ENCODE measurements around the gene RPA1.

Gene RPA1

GRCh38 chr17:1947229-1947742 lies 117.5 kb downstream of the RPA1 start:
- no peaks in the 10 kb centered on the region for H3K27me3 ChIP-seq (replicated peaks in 2 of 5; ENCODE audit: control insufficient read depth in 4 of 5, insufficient read depth in 5 of 5, low read length in 4 of 5)
- no peaks in the 10 kb centered on the region for H3K9me3 ChIP-seq (ENCODE audit: control extremely low read depth in 1 of 5, control insufficient read depth in 4 of 5, insufficient read depth in 2 of 5, low read depth in 1 of 5, low read length in 4 of 5)
- ChIA-PET CTCF (no interaction called here), POLR2A (no interaction called here)
- H3K27ac ChIP-seq (ENCODE audit: insufficient read depth in 1 of 2, low read depth in 1 of 2, low read length in 2 of 2, poor library complexity in 1 of 2, severe bottlenecking in 2 of 2): no peak overlapping the region
- no peak overlapping the region for H3K4me3 ChIP-seq (ENCODE audit: control insufficient read depth in 1 of 7, extremely low read depth in 1 of 7, insufficient read depth in 4 of 7, low read depth in 2 of 7, low read length in 6 of 7)
- WGBS (ENCODE audit: insufficient coverage): 96% methylated on average over 22 of the region's 22 CpGs
- no peaks in the 10 kb centered on the region for H3K36me3 ChIP-seq (ENCODE audit: control insufficient read depth in 4 of 4, insufficient read depth in 4 of 4, low read length in 3 of 4)
- DNase-seq: no peak
- H3K4me1 ChIP-seq (ENCODE audit: control extremely low read depth in 1 of 4, control insufficient read depth in 4 of 4, insufficient read depth in 4 of 4, low read length in 3 of 4): no peaks in the 10 kb centered on the region

DNA sequence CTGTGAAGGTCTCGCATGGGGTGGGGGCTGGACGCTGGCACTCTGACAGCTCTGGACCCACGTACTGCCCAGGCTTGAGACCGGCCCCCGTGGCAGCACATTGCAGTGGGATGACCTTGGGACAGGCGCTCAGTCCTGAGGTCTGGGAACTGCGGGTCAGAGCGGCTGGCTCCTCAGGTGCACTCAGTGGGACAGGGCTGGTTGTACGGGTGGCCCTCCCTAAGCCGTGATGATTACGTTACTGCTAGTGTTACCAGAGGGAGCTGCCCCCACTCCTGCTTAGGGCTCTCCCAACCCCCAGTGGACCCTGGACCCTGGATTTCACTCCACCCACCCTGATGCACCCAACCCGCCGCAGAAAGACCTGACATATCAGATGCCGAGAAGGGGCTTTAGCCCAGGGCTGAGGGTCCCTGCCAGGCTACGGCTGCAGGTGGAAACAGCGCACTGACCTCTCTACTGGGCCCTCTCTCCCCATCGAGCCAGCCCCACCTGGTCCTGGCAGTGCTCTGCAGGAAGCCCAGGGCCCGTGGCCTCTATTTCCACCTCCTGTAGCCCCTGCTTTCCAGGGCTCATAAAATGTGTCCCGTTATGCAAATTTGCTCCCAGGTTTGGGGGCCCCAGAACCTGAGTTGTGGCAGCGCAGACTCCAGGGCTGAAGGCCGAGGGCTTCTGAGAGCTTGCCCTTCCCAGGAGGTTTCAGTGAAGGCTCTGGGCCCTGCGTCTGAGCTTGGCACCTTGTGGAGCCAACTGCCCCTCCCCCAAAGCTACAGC lies 118.1 kb downstream of the RPA1 start:
- H3K27ac ChIP-seq (ENCODE audit: insufficient read depth in 1 of 2, low read depth in 1 of 2, low read length in 2 of 2, poor library complexity in 1 of 2, severe bottlenecking in 2 of 2): no peak overlapping the region
- DNase-seq: no peak
- CTCF ChIA-PET: no interaction called here
- H3K36me3 ChIP-seq (ENCODE audit: control insufficient read depth in 4 of 4, insufficient read depth in 4 of 4, low read length in 3 of 4): no peaks in the 10 kb centered on the region
- no peaks in the 10 kb centered on the region for H3K4me1 ChIP-seq (ENCODE audit: control extremely low read depth in 1 of 4, control insufficient read depth in 4 of 4, insufficient read depth in 4 of 4, low read length in 3 of 4)
- no peaks in the 10 kb centered on the region for H3K27me3 ChIP-seq (replicated peaks in 2 of 5; ENCODE audit: control insufficient read depth in 4 of 5, insufficient read depth in 5 of 5, low read length in 4 of 5)
- WGBS (ENCODE audit: insufficient coverage): 97% methylated on average over 21 of the region's 22 CpGs
- POLR2A ChIA-PET: no interaction called here
- no peaks in the 10 kb centered on the region for H3K9me3 ChIP-seq (ENCODE audit: control extremely low read depth in 1 of 5, control insufficient read depth in 4 of 5, insufficient read depth in 2 of 5, low read depth in 1 of 5, low read length in 4 of 5)
- H3K4me3 ChIP-seq (ENCODE audit: control insufficient read depth in 1 of 7, extremely low read depth in 1 of 7, insufficient read depth in 4 of 7, low read depth in 2 of 7, low read length in 6 of 7): no peak overlapping the region

GRCh38 chr17:1948517-1948825 lies 118.7 kb downstream of the RPA1 start:
- POLR2A ChIA-PET: no interaction called here
- Histone ChIP-seq H3K36me3 (ENCODE audit: control insufficient read depth in 4 of 4, insufficient read depth in 4 of 4, low read length in 3 of 4) (no peaks in the 10 kb centered on the region), H3K9me3 (ENCODE audit: control extremely low read depth in 1 of 5, control insufficient read depth in 4 of 5, insufficient read depth in 2 of 5, low read depth in 1 of 5, low read length in 4 of 5) (no peaks in the 10 kb centered on the region), H3K4me3 (ENCODE audit: control insufficient read depth in 1 of 7, extremely low read depth in 1 of 7, insufficient read depth in 4 of 7, low read depth in 2 of 7, low read length in 6 of 7) (no peak overlapping the region), H3K27ac (ENCODE audit: insufficient read depth in 1 of 2, low read depth in 1 of 2, low read length in 2 of 2, poor library complexity in 1 of 2, severe bottlenecking in 2 of 2) (no peak overlapping the region), H3K27me3 (replicated peaks in 2 of 5; ENCODE audit: control insufficient read depth in 4 of 5, insufficient read depth in 5 of 5, low read length in 4 of 5) (peaks cover 0 to 2% (median 0%) of the 10 kb centered on the region in 5 experiments), H3K4me1 (ENCODE audit: control extremely low read depth in 1 of 4, control insufficient read depth in 4 of 4, insufficient read depth in 4 of 4, low read length in 3 of 4) (no peaks in the 10 kb centered on the region)
- CTCF ChIA-PET: no interaction called here
- WGBS (ENCODE audit: insufficient coverage): 96% methylated on average over 9 of the region's 14 CpGs
- no peak for DNase-seq

All from common myeloid progenitor, CD34-positive (primary cell).